GM19395 (cell line): Measurements from ENCODE around the gene CARMIL1.

ENCODE experiments used
- ATAC-seq: cut with Tn5 transposase; IDR thresholded peaks from one replicate; pipeline ENCODE4 v1.9.1; 2021; ENCODE audit warnings: mild to moderate bottlenecking, moderate library complexity; ENCODE audit not compliant: unreplicated experiment

The CARMIL1 gene

DNA sequence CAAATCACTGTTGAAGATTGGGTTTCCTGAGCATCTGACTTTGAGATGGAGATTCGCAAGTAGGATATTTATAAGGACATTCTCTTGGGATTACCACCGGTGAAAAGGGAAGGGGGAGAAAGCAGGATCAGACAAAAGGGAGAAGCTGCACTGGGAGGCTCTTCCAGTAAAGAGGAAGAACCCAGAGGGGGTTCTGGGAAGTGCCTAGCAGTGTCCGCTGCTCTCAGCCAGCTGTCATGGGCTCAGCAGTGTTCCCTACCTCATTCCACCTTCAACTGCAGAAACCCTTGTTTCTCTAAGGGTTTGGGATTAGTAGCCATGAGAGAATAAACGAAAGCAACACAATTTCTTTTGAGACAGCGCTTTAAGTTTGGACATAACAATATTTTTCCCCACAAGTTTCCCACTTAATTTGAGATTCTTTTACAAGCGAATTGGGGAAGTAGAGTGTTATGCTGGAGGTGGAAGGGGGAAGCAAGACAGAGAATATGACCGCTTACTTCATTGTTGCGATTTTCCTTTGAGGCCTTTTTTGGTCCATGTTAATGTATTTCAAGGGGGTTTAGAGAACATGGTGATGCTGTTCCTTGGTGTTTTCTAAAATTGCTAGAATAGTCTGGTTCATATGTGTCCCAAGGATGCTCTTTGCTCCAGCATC lies 218.3 kb downstream of the CARMIL1 start:
- ATAC-seq: no peak

DNA sequence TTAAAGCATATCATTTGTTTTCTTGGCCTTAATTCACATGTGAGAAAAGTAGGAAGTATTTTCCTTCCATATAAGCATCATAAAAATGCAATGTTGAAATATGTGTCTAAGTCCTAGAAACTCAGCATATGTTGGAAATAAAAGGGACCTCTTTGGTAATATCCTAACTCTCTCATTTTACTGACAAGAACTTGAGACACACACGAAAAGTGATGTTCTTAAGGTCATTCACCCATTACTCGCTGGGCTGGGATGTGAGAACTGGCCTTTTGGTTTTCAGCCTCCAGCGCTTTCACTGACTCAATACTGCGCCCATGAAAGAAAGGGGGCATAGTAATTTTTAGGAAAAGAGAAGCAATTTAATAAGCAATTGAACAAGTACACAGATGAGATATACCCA lies 219.3 kb downstream of the CARMIL1 start:
- ATAC-seq: no peak

DNA sequence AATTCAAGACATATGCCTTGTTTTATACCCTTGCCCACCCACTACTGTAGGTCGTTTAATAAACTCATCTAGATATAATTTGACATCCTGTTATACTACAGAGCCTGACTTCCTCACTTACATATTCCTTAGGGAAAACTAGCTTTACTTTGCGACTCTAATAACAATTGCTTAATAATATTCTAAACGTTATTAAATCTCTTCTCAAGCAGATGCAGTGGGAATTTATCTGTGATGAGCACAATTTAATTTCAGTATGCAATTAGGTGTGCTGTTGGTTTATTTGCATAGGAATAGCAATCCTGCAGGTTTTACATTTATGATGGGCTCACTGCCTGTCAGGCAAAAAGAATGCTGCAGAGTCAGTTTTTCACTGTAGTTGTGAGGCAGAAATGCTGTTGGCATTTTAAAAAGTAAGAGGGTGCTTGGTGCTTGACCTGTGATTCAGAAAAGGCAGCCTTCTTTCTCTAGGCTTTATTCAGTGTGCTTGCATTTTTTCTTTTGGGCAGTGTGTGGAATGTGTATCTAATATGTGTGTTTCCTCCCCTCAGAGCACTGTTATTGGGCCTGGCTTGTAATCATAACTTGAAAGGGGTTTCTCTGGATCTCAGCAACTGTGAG lies 220.6 kb downstream of the CARMIL1 start:
- ATAC-seq: no peak

DNA sequence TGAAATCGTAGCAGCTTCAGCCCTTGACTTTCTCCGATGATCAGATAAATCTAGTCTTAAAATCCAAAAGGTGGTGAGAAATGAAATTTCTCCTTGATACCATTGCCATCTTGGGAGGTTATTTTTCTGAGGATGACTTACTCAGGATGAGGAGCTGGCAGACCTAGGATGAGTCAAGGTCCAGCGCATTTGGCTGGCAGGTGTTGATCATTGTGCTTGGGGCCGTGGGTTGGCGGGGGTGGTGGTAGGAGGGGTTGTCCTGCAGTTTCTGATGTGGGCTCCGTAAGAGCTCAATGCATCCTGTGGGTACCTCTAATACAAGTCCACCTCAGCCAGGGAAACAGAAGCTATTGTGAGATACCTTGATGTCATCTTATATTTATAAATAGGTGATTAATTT lies 224.5 kb downstream of the CARMIL1 start:
- ATAC-seq: no peak

DNA sequence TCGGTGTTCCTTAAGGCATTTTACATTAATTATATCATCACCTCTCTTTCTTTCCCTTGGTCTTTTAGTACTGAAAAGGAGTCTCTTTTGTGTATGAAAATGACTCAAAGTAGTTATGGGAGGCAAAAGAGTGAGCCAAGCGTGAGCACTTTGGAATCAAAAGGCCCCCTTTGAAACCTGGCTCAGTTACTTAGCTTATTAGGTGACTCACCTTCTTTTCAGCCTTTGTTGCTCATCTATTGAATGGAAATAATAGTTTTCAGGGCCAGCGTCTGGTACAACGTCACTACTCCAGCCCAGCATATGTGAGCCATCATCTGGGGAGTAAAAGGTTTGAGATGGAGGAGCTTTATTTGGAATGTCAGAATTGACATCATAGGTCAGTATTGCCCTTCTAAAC lies 225.5 kb downstream of the CARMIL1 start:
- ATAC-seq: no peak

DNA sequence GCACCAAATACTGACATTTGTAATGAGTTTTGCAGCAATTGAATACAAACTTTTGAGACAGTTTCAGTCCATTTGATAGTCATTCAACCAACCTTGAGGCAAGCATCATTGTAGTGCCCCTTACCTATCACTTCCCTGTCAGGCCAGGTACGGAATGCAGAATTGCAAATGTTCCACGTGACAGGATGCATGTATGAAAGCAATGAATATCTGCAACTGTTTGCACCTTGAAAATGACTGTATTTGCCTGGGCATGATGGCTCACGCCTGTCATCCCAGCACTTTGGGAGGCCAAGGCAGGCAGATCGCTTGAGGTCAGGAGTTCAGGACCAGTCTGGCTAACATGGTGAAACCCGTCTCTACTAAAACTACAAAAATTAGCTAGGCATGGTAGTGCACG lies 226.8 kb downstream of the CARMIL1 start:
- no peak for ATAC-seq

DNA sequence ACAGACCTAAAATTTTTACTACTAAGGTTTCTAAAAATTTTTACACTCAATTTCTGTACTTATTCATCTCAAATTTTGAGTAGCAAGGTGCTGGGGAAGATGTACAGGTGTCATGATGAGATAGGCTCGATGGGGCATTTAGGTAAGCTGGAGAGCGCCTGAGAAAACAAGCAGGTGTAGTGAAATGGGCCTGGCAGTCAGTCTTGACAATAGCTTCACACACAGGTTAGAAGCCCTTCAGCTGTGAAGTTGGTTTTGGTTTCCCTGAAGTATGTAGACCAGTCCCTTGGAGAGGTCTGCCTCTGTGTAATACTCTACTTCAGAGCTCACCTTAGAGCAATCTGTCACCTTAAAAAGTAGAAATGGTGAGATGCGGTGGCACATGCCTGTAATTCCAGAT lies 228.9 kb downstream of the CARMIL1 start:
- no peak for ATAC-seq

DNA sequence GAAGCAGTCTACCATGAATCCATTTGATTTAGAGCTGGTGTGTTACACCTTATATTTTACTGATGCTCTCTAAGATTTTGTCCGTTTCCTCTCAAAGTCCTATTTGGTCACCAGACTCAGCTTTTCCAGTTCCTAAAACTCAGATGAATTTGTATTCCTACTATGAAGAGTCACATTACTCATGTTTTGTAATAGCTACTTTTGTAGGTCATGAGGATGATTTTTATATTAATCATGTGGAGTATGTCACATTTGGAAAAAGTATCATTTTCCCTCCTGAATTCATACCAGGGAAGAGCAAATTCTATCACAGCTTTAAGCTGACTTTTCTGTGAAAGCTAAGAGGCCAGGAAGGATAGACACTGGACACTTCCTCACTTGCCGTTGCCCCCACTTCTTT lies 232.2 kb downstream of the CARMIL1 start:
- no peak for ATAC-seq

DNA sequence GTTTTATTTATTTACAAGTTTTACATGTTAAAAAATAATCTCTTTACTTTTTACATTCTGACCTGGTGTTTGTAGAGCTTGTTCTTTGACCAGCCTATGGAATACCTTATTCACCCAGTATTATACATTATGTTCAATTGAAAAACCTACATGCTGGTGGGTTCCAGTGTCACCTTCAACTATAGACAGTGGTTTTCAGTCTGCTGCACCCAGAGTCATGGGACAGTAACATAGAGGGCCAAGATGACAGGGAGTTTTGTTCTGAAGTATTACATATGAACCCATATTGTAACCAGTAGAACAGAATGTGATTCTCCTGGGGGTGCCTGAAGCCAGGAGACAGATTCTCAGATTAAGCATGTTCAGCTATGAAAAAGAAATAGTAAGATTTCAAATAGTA lies 233.4 kb downstream of the CARMIL1 start:
- no peak for ATAC-seq

DNA sequence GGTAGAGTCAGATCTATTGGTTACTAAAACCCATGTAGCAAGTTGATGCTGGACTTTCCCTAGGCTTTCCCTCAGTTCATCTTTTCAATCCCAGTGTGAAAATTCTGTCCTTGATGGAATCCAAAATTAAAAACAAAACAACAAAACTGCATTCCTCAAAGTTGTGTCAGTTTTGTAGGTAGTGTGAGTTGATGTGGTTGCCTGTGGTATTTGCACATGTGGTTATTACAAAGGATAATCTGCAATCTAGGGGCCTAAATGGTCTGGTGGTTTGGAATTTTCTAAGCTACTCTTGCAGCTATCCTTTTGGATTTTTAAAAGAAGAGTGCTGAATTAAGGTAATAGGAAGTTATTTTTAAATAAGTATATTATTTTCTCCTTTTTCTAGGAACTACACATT lies 240.7 kb downstream of the CARMIL1 start:
- ATAC-seq: no peak

DNA sequence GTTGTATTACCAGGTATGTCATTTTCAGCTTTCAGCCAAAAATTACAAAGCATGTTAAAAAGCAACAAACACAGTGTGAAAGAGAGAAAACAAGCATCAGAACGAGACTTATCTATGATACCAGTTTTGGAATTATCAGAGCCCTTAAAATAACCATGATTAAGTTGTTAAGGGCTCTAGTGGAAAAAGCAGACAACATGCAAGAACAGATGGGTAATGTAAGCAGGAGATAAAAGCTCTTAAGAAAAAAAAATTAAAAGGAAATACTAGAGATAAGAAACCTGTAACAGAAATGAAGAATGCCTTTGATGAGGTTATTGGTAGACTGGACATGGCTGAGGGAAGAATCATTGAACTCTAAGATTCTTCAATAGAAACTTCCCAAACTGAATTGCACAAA lies 245.4 kb downstream of the CARMIL1 start:
- no peak for ATAC-seq

DNA sequence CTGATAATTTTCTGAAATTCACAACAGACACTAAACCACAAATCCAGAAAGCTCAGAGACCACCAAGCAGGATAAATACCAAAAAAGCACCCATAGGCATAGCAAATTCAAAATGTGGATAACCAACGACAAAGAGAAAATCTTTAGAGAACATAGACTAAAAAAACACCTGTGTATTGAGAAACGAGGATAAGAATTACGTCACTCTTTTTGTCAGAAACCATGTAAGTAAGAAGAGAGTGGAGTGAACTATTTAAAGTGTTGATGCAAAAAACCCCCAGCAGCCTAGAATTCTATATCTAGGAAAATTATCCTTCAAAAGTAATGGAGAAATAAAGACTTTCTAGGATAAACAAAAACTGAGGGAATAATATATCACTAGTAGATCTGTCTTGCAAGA lies 245.9 kb downstream of the CARMIL1 start:
- no peak for ATAC-seq

DNA sequence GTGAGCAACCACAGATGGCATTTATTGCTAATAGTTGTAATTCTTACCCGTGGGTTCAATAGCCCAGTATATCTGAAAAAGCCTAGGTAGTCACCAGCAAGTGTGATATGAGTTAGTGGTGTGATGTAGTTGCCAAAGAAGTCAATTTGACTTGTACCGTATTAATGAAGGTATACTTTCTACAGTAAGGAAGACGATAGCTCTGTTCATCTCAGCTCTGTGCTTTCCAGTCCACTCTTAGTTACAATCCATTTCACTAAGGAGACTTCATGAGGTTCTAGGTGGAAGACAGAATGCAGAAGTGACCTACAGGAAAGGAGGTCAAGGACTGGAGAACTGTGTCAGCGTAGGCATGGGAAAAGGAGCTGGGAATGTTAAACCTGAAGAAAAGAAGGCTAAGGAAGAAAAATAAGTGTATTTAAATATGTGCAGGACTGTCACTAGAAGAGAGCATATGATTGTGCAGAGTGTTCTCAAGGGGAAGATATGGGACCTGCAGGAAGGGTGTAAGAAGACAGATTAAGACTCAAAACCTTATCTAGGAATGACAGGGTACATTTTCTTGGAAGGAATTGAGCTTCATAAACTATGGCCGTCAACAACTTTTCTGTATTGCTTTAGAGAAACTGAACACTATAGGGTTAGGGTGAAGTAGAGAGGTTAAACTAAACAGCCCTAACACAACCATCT lies 255.9 kb downstream of the CARMIL1 start:
- ATAC-seq: no peak

DNA sequence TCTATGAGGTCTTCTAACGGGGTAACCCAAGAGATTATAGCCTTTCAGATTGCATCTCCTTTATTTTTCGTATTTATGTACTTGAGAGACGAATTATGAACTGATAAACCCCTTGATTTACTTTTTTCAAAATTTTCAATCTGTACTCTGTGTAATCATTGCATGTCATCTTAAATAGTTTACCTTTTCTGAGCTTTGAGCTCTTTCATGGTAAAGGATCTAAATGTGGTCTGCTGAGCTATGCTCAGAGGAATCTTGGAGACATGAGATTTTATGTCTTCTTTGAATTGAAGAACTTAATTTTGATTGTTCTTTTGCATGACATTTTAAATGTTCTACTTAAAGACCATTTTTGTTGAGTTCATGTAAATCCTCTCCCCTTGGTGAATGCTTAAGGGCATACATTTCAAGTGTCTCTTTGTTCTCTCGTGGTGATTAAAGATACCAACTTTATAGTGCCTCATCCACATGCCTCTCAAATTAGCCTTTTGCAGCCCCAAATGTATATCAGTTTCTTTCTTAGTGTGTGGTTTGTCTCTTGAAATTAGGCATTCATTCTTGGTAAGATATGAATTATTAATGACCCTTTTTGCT lies 256.6 kb downstream of the CARMIL1 start:
- no peak for ATAC-seq

DNA sequence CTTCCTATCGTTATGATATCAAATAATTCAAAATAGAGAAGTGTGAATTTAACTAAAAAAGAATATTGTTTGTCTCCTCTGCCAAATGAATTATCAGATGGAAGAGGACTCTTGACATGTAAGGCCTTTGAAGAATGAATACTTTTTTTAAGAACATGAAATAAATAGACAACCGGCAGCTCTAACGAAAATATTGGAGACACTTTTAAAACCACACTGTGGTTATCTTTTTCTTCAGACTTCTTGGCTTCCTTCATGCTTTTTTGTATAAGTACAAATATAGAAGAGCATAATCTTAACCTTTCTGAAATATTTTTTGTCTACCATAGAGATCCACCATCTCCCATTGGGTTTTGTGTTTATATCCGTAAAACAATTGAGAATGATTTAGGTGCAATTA lies 257.6 kb downstream of the CARMIL1 start:
- no peak for ATAC-seq

DNA sequence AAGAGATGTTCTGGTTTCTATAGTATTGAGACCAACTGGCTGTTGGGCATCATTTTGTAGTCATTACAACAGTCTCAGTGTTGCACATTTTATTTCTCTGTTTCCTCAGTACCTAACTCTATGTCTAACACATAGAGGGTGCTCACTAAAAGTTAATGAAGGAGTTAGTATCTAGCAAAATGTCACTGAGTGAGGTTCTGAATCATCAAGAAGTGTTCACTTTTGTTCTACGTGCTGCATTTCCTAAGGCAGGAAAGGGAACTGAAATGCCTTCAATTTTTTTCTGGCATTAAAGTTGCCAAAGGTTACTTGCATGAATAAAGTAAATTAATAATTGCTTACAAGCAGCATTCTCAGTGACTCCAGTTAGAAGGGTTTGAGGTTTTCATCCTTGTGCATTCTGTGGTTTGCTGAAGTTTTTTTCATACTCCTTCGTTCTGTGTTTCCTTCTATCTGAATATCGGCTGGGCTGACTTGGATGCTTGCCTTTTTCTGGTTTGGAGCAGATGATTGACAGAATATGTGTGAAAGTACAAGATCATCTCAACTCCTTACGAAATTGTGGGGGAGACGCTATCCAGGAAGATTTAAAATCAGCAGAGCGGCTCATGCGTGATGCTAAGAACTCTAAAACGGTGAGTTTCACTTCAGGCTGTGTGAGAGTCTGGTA lies 258.3 kb downstream of the CARMIL1 start:
- ATAC-seq: no peak

DNA sequence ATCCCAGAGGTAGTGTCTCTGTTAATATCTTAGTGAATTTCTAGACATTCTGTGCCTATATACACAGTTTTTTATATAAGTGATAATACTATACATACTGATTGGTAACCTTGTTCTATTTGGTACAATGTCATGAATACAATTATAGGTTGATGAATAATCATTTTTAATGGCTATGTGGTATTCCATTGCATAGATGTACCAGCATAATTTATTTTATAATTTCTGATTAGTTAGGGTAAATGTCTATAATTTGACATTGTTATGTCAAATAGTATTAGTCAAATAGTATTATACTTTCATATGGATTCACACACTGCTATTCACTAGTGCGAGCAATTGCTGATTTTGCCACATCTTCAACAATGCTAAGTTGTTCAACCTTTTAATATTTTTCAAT lies 262.1 kb downstream of the CARMIL1 start:
- ATAC-seq: no peak

DNA sequence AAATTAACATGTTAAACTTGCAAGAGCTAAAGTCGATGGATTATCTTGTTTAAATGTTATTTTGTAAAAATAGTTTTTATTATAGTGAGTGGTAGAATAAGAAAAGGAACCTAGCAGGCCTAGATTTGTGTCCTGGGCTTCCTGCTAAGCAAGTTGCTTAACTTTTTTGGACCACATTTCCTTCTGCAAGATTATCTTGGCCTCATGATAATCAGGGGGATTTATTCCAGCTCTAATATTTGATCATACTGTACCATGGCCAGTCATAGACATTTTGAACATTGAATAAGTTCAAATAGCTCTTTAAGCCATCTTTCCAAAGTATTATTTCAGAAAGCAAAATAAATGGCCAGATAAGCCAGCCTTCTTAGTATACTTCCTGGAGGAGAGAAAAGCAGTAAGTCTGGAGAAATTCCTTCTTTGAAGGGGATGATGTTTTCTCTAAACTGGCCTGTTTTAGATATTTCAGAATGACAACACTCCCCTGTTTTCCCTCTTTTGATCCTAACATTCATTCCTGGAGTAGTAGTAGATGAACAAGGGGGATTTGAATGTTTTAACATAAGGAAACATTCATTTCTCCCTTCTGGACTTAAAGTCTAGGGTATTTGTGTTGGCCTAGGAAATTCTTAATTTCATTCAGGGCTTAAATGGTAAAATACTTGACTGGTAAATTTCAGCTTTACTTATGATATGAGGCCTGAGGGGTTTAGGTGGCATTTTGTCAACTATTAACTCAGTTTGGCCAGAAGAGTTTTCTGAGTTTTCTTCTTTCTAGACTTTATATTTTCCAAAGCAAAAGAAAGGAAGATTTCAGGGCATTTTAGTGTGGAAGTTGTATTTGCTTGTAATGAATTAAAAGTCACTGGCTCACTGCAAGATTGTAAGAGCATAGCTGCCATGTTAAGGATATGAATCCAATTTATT lies 264.1 kb downstream of the CARMIL1 start:
- ATAC-seq: no peak

DNA sequence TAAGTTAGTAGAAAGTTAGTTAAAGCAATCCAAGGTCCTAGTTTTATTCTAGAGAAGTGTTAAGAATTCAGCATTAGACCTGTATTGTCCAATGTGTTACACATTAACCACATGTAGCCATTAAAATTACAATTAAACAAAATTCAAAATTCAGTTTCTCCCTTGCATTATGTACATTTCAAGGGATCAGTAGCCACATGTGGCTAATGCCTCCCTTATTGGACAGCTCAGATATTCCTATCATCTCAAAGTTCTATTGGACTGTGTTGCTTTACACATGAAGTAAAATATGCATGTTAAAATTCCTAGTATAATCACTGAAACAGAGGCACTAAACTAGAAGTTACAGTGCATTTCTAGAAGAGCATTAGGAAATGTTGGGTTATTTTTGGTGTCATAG lies 265.7 kb downstream of the CARMIL1 start:
- ATAC-seq: no peak

DNA sequence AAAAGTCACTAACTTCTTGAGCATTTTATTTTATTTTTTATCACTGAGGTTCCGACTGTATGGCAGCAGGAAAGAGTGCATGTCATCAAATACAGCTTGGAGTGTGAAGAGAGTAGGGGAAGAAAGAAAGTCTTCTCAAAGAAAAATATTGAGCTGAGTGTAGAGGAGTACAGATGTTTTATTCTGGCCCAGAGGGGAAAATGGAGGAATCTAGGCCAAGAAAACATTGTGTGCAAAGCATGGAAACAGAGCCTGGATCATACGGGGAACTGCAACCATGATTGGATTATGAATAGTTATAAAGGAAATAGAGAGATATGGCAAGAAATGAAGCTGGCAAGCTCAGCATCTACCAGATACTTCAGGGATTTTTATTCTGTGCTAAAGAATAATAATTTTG lies 268.6 kb downstream of the CARMIL1 start:
- no peak for ATAC-seq
